Kidney epithelial cell (primary cell): ENCODE measurements around the gene JSRP1. TPM values are rescaled to one million over a fixed set of nuclear protein-coding genes. Genes with fewer than 3 reads are reported as not detected.

ENCODE experiments used
- DNase-seq: peaks from one replicate; pipeline ENCODE4 v3.0.0-alpha.2; 2010; ENCODE audit warnings: low read depth
- H3K27me3 ChIP-seq: 2 replicates; pipeline ENCODE4 v1.6.0; 2011; ENCODE audit warnings: low read length; ENCODE audit not compliant: control insufficient read depth, insufficient read depth
- H3K36me3 ChIP-seq: 2 replicates; pipeline ENCODE4 v1.5.1; 2011; ENCODE audit warnings: low read length; ENCODE audit not compliant: control insufficient read depth, insufficient read depth
- H3K4me3 ChIP-seq: 2 replicates; pipeline ENCODE4 v1.5.1; 2011; ENCODE audit warnings: low read depth, mild to moderate bottlenecking, control low read depth, low read length
- total RNA-seq: library from RNA; depleted of rRNA; stranded (reverse); fragments of >200 nt; gene quantifications from 2 replicates; pipeline ENCODE4 v1.2.3, GENCODE V29; 2015
- TF ChIP-seq, protein P1 (sequence below): IDR thresholded peaks from 2 replicates; pipeline ENCODE4 v1.5.1; 2011; ENCODE audit warnings: mild to moderate bottlenecking, moderate library complexity, low read length, control low read depth, inconsistent platforms; ENCODE audit not compliant: insufficient read depth, poor library complexity, severe bottlenecking

JSRP1 gene
- total RNA-seq, 1 donor from 2014 or later: 2.5 TPM

DNA sequence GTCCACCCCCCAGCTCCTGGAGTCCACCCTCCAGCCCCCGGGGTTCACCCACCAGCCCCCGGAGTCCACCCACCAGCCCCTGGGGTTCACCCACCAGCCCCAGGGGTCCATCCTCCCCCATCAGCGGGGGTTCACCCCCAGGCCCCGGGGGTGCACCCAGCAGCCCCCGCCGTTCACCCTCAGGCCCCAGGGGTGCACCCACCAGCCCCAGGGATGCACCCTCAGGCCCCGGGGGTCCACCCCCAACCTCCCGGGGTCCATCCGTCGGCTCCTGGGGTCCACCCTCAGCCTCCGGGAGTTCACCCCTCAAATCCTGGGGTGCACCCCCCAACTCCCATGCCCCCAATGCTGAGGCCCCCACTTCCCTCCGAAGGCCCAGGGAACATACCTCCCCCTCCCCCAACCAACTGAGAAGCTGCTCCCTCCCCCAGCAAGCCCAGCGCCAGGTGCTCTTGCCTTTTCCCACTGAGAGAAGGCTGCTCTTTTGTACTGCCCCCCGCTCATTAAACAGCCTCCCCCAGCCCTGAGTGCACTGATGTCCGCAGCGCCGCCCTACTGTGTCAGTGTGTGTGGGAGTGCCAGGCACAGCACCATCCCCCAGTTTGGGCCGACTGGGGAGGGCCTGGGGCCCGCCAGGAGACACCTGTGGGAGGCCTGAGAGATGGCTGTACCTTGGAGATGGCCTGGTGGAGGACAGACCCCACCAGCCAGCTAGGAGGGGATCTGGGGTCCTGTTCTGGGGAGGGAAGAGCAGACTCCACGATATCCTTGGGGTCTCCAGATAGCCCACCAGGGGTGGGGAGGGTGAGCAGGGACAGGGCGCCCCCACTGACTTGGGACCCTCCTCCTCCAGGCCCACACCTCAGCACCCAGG, 7.8 kb downstream of the JSRP1 start:
- no peak overlapping the region for H3K4me3 ChIP-seq
- peaks cover 39% of the 10 kb centered on the region for H3K27me3 ChIP-seq
- H3K36me3 ChIP-seq: no peaks in the 10 kb centered on the region
- TF ChIP-seq, protein P1, sequence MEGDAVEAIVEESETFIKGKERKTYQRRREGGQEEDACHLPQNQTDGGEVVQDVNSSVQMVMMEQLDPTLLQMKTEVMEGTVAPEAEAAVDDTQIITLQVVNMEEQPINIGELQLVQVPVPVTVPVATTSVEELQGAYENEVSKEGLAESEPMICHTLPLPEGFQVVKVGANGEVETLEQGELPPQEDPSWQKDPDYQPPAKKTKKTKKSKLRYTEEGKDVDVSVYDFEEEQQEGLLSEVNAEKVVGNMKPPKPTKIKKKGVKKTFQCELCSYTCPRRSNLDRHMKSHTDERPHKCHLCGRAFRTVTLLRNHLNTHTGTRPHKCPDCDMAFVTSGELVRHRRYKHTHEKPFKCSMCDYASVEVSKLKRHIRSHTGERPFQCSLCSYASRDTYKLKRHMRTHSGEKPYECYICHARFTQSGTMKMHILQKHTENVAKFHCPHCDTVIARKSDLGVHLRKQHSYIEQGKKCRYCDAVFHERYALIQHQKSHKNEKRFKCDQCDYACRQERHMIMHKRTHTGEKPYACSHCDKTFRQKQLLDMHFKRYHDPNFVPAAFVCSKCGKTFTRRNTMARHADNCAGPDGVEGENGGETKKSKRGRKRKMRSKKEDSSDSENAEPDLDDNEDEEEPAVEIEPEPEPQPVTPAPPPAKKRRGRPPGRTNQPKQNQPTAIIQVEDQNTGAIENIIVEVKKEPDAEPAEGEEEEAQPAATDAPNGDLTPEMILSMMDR: no peak
- DNase-seq: no peak

DNA sequence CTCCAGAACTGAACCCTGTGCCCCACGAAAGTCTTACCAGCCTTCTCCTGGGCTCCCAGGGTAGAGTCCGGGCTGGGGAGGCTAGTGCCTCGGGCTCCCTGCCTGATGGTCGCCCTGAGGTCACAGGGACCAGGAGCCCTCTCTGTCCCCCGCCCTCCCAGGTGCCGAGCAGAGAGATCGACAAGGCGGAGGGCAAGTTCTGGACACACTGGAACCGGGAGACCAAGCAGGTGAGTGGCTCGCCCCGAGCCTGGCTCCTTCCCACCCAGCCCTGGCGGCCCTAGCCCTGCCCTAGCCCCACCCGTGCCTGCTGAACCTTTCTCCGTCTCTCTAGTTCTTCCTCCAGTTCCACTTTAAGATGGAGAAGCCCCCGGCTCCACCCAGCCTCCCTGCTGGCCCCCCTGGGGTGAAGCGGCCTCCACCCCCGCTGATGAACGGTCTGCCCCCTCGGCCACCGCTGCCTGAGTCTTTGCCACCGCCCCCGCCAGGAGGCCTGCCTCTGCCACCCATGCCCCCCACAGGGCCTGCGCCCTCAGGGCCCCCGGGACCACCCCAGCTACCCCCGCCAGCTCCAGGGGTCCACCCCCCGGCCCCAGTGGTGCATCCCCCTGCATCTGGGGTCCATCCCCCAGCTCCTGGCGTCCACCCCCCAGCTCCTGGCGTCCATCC, 8.7 kb downstream of the JSRP1 start:
- Histone ChIP-seq H3K4me3 (no peak overlapping the region), H3K36me3 (no peaks in the 10 kb centered on the region), H3K27me3 (peaks cover 31% of the 10 kb centered on the region)
- no peak for DNase-seq
- TF ChIP-seq, protein P1: no peak

DNA sequence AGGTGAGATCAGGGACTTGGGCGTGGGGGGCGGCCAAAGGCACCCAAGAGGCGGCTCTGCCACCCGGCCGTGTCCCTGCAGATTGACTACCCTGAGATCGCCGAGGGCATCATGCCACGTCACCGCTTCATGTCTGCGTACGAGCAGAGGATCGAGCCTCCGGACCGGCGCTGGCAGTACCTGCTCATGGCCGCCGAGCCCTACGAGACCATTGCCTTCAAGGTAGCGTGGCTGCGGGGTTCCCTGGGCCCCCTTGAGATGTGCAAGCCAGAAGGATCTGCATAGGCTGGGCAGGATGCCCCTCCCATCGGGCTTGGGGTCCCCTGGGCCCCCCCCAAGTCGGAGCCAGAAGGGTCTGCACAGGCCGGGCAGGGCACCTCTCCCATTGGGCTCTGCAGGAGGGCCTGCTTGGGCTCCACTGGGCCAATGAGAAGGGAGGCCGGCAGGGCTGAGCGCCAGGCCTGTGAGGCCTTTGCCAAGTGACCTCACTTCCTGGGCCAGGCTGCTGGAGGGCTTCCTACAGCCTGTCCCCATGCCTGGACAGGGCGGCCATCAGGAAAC, 9.3 kb downstream of the JSRP1 start:
- Histone ChIP-seq H3K4me3 (no peak overlapping the region), H3K36me3 (no peaks in the 10 kb centered on the region), H3K27me3 (peaks cover 24% of the 10 kb centered on the region)
- TF ChIP-seq, protein P1: no peak
- no peak for DNase-seq

DNA sequence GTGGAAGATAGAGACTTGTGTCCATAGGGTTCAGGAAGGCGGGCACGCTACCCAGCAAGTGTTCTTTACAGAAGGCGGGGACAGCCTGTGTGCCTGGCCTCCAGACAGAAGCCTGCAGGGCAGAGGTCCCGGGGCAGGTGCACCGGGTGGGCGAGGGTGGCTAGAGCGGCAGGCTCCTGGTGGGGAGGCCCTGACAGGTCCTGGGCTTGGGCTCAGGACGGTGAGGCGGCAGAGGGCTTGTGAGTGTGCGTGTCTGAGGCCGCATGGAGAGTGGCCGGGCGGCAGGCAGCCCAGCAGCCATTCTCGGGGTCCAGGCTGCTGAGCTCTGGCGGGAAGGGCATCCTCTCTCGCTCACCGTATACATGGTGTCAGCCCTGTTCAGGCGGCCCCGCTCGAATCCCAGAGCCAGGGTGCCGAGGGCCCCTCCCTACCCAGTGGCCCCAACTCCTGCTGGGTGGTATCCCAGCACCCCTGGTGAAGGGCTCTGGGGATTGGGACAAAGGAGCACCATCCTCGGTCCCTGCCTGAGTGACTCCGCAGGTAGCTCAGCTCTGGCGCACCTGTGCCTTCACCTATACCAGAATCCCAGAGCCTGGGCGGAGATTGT, 10.1 kb downstream of the JSRP1 start:
- Histone ChIP-seq H3K36me3 (no peaks in the 10 kb centered on the region), H3K4me3 (no peak overlapping the region), H3K27me3 (peaks cover 17% of the 10 kb centered on the region)
- TF ChIP-seq, protein P1: no peak
- DNase-seq: no peak

DNA sequence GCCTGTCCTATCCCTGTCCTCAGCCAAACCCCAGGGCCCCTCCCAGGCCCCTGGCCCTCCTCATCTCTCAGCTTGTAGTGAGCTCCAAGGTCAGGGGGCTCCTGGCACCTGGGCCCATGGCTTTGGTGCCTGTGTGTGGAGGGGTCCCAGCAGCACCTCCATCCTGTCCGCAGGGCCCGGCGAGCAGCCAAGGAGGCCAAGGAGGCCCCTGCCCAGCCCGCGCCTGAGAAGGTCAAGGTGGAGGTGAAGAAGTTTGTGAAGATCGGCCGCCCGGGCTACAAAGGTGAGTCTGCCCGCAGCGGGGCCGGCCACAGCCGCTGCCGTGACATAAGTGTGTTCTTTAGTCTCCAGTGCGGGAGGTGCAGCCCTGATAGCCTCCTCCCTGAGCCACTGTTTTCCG, 10.9 kb downstream of the JSRP1 start:
- Histone ChIP-seq H3K36me3 (no peaks in the 10 kb centered on the region), H3K4me3 (no peak overlapping the region), H3K27me3 (peaks cover 9% of the 10 kb centered on the region)
- DNase-seq: no peak
- TF ChIP-seq, protein P1: no peak
